Vagina (tissue), 2 donors: Measurements from ENCODE around the gene BRINP1. TPM values are rescaled to one million over a fixed set of nuclear protein-coding genes. Genes with fewer than 3 reads are reported as not detected.

ENCODE experiments used
- DNase-seq, 2 donors: peaks; one replicate each; pipeline ENCODE4 v3.0.0-alpha.2; 2017; ENCODE audit errors: extremely low spot score in 2 of 2
- H3K27ac ChIP-seq: fragments of 200-600 bp; sonication (generic); one replicate; pipeline ENCODE4 v1.5.1; 2019
- H3K27me3 ChIP-seq: fragments of 200-600 bp; sonication (generic); one replicate; pipeline ENCODE4 v1.5.1; 2019
- H3K36me3 ChIP-seq, 2 donors: fragments of 200-600 bp; sonication (generic); one replicate each; pipeline ENCODE4 v1.5.1; 2017 to 2019
- H3K4me1 ChIP-seq: fragments of 200-600 bp; sonication (generic); one replicate; pipeline ENCODE4 v1.5.1; 2019
- H3K4me3 ChIP-seq, 2 donors: fragments of 200-600 bp; sonication (generic); 1 replicate in 1 of 2; 2 replicates in 1 of 2; pipeline ENCODE4 v1.5.1; 2016 to 2019
- H3K9me3 ChIP-seq: fragments of 200-600 bp; sonication (generic); one replicate; pipeline ENCODE4 v1.5.1; 2019
- CTCF ChIP-seq, 3 experiments: fragments of 450-650 bp in 2 of 3; fragments of 200-600 bp in 1 of 3; sonication (generic) in 1 of 3; IDR thresholded peaks; one replicate each; pipeline ENCODE4 v1.5.1; 2017 to 2019; ENCODE audit warnings: antibody characterized with exemption in 3 of 3, mild to moderate bottlenecking in 2 of 3, moderate library complexity in 2 of 3
- POLR2A ChIP-seq, 2 donors: fragments of 450-650 bp; IDR thresholded peaks; one replicate each; pipeline ENCODE4 v1.6.1; 2017; ENCODE audit warnings: antibody characterized with exemption in 2 of 2, mild to moderate bottlenecking in 2 of 2, moderate library complexity in 2 of 2
- POLR2AphosphoS5 ChIP-seq, 2 donors: sonication (generic); formaldehyde crosslinking; IDR thresholded peaks; one replicate each; pipeline ENCODE4 v1.9.0; 2017; ENCODE audit warnings: antibody characterized with exemption in 2 of 2, mild to moderate bottlenecking in 2 of 2, low read depth in 1 of 2; ENCODE audit not compliant: insufficient read depth in 1 of 2
- intact Hi-C: fragments of 100-400 bp; cut with DNase I; formaldehyde crosslinking; loops from one replicate; pipeline ENCODE4 v1.15.1; 2023
- total RNA-seq: library from RNA; depleted of rRNA; stranded (reverse); fragments of >200 nt; gene quantifications from one replicate; pipeline ENCODE4 v1.2.3, GENCODE V29; 2016

Gene BRINP1
- total RNA-seq, 1 donor from 2014 or later, result 0.49 TPM

GRCh38 chr9:119257592-119257991, 111.6 kb downstream of the BRINP1 start:
- no peaks in the 10 kb centered on the region for H3K4me1 ChIP-seq
- no peak for DNase-seq
- TF ChIP-seq CTCF (IDR thresholded peaks at IDR 0.05) (no peak), POLR2A (IDR thresholded peaks at IDR 0.05) (no peak), POLR2AphosphoS5 (IDR thresholded peaks at IDR 0.05; ENCODE audit: insufficient read depth in 1 of 2, low read depth in 1 of 2) (no peak)
- intact Hi-C loops, result no loop called here
- no peak overlapping the region for H3K4me3 ChIP-seq
- no peaks in the 10 kb centered on the region for H3K9me3 ChIP-seq
- no peaks in the 10 kb centered on the region for H3K27me3 ChIP-seq
- no peak overlapping the region for H3K27ac ChIP-seq
- no peaks in the 10 kb centered on the region for H3K36me3 ChIP-seq

GRCh38 chr9:119255116-119255515, 114.1 kb downstream of the BRINP1 start:
- Histone ChIP-seq H3K27me3 (no peaks in the 10 kb centered on the region), H3K9me3 (no peaks in the 10 kb centered on the region), H3K27ac (no peak overlapping the region), H3K36me3 (no peaks in the 10 kb centered on the region), H3K4me1 (no peaks in the 10 kb centered on the region), H3K4me3 (no peak overlapping the region)
- intact Hi-C loops, result no loop called here
- TF ChIP-seq POLR2A (IDR thresholded peaks at IDR 0.05) (no peak), POLR2AphosphoS5 (IDR thresholded peaks at IDR 0.05; ENCODE audit: insufficient read depth in 1 of 2, low read depth in 1 of 2) (no peak), CTCF (IDR thresholded peaks at IDR 0.05) (no peak)
- DNase-seq, result no peak

- Histone ChIP-seq H3K4me1 (no peaks in the 10 kb centered on the region), H3K9me3 (no peaks in the 10 kb centered on the region), H3K4me3 (no peak overlapping the region), H3K27ac (no peak overlapping the region), H3K27me3 (no peaks in the 10 kb centered on the region), H3K36me3 (no peaks in the 10 kb centered on the region)
- DNase-seq, result no peak
- intact Hi-C loops, result no loop called here
- TF ChIP-seq CTCF (IDR thresholded peaks at IDR 0.05) (no peak), POLR2A (IDR thresholded peaks at IDR 0.05) (no peak), POLR2AphosphoS5 (IDR thresholded peaks at IDR 0.05; ENCODE audit: insufficient read depth in 1 of 2, low read depth in 1 of 2) (no peak)
Measured at GRCh38 chr9:119252671-119253299, 116.5 kb downstream of the BRINP1 start.

- Histone ChIP-seq H3K27ac (no peak overlapping the region), H3K9me3 (no peaks in the 10 kb centered on the region), H3K36me3 (no peaks in the 10 kb centered on the region), H3K4me3 (no peak overlapping the region), H3K4me1 (no peaks in the 10 kb centered on the region), H3K27me3 (no peaks in the 10 kb centered on the region)
- DNase-seq, result no peak
- intact Hi-C loops, result no loop called here
- TF ChIP-seq POLR2A (IDR thresholded peaks at IDR 0.05), result no peak
- no peak for TF ChIP-seq POLR2AphosphoS5 (IDR thresholded peaks at IDR 0.05; ENCODE audit: insufficient read depth in 1 of 2, low read depth in 1 of 2)
- no peak for TF ChIP-seq CTCF (IDR thresholded peaks at IDR 0.05)
Measured at GRCh38 chr9:119251936-119252335, 117.3 kb downstream of the BRINP1 start.

GRCh38 chr9:119250730-119251129, 118.5 kb downstream of the BRINP1 start:
- intact Hi-C loops, result no loop called here
- Histone ChIP-seq H3K36me3 (no peaks in the 10 kb centered on the region), H3K27me3 (no peaks in the 10 kb centered on the region), H3K9me3 (no peaks in the 10 kb centered on the region), H3K4me1 (no peaks in the 10 kb centered on the region), H3K27ac (no peak overlapping the region), H3K4me3 (no peak overlapping the region)
- DNase-seq, result no peak
- no peak for TF ChIP-seq POLR2A (IDR thresholded peaks at IDR 0.05)
- no peak for TF ChIP-seq CTCF (IDR thresholded peaks at IDR 0.05)
- TF ChIP-seq POLR2AphosphoS5 (IDR thresholded peaks at IDR 0.05; ENCODE audit: insufficient read depth in 1 of 2, low read depth in 1 of 2), result no peak
